HG03354 (cell line): ENCODE measurements around the gene ZDHHC23.

ENCODE experiments used
- ATAC-seq: cut with Tn5 transposase; IDR thresholded peaks from one replicate; pipeline ENCODE4 v1.9.1; 2021; ENCODE audit warnings: mild to moderate bottlenecking; ENCODE audit not compliant: unreplicated experiment, poor library complexity, severe bottlenecking

Gene ZDHHC23

GRCh38 chr3:113983544-113983943 lies 35.7 kb downstream of the ZDHHC23 start:
- no peak for ATAC-seq

- ATAC-seq = peak; percentile 83
These were observed 37.7 kb downstream of the ZDHHC23 start for GRCh38 chr3:113985541-113985940.

- ATAC-seq = peak; percentile 99
These were observed 57.7 kb downstream of the ZDHHC23 start for GRCh38 chr3:114005481-114005880.

GRCh38 chr3:114011059-114011797 lies 63.4 kb downstream of the ZDHHC23 start:
- ATAC-seq = peak; percentile 83
